Glomerular visceral epithelial cell (primary cell): ENCODE data around the gene SCUBE2.
A peak's percentile ranks its signal among the peaks of the same experiment; 100 is the strongest.
"Not testable (repeated sequence)": the region's sequence is repeated elsewhere in the genome, so short reads cannot be mapped to it uniquely, and the experiment has no call there.

Source experiments
- DNase-seq: peaks from one replicate; pipeline ENCODE4 v3.0.0-alpha.2; 2016; ENCODE audit errors: extremely low spot score

The SCUBE2 gene

GRCh38 chr11:9042488-9042887, 48.9 kb downstream of the SCUBE2 start:
- DNase-seq: no peak

GRCh38 chr11:9041747-9042146, 49.7 kb downstream of the SCUBE2 start:
- DNase-seq: no peak

GRCh38 chr11:9040410-9040809, 51.0 kb downstream of the SCUBE2 start:
- no peak for DNase-seq

- DNase-seq: no peak
Measured at GRCh38 chr11:9039863-9040262, 51.5 kb downstream of the SCUBE2 start.

GRCh38 chr11:9039198-9039597, 52.2 kb downstream of the SCUBE2 start:
- DNase-seq: peak; percentile 70

- DNase-seq: no peak
Measured at GRCh38 chr11:9038541-9038940, 52.9 kb downstream of the SCUBE2 start.

GRCh38 chr11:9037963-9038362, 53.4 kb downstream of the SCUBE2 start:
- no peak for DNase-seq

GRCh38 chr11:9037046-9037780, 54.2 kb downstream of the SCUBE2 start:
- DNase-seq: no peak

- no peak for DNase-seq
Measured at GRCh38 chr11:9030601-9031000, 60.8 kb downstream of the SCUBE2 start.

- no peak for DNase-seq
Measured at GRCh38 chr11:9029422-9029821, 62.0 kb downstream of the SCUBE2 start.

GRCh38 chr11:9028581-9028980, 62.8 kb downstream of the SCUBE2 start:
- DNase-seq: no peak

GRCh38 chr11:9025101-9025850, 66.1 kb downstream of the SCUBE2 start:
- DNase-seq: no peak

- DNase-seq: no peak
Measured at GRCh38 chr11:9022961-9023680, 68.3 kb downstream of the SCUBE2 start.

- no peak for DNase-seq
Measured at GRCh38 chr11:9020916-9021315, 70.5 kb downstream of the SCUBE2 start.

- DNase-seq: no peak
Measured at GRCh38 chr11:9019861-9020260, 71.5 kb downstream of the SCUBE2 start.

- no peak for DNase-seq
Measured at GRCh38 chr11:9017773-9018172, 73.6 kb downstream of the SCUBE2 start.

GRCh38 chr11:9016916-9017642, 74.3 kb downstream of the SCUBE2 start:
- DNase-seq: no peak

- DNase-seq: peak; percentile 67
Measured at GRCh38 chr11:9015677-9016076, 75.7 kb downstream of the SCUBE2 start.

- peak; percentile 53 for DNase-seq
Measured at GRCh38 chr11:9014826-9015225, 76.6 kb downstream of the SCUBE2 start.

GRCh38 chr11:9013373-9013772, 78.0 kb downstream of the SCUBE2 start:
- no peak for DNase-seq

GRCh38 chr11:9009538-9009937, 81.9 kb downstream of the SCUBE2 start:
- not testable (repeated sequence) for DNase-seq

GRCh38 chr11:9008661-9009060, 82.7 kb downstream of the SCUBE2 start:
- DNase-seq: no peak
